T-helper 1 cell (primary cell): ENCODE results near the gene SUPT3H.
"Not testable (repeated sequence)": the region's sequence is repeated elsewhere in the genome, so short reads cannot be mapped to it uniquely, and the experiment has no call there.

Experiments used
- DNase-seq, 5 donors: peaks; one replicate each; pipeline ENCODE4 v3.0.0-alpha.2; 2012 to 2020

Gene SUPT3H

DNA sequence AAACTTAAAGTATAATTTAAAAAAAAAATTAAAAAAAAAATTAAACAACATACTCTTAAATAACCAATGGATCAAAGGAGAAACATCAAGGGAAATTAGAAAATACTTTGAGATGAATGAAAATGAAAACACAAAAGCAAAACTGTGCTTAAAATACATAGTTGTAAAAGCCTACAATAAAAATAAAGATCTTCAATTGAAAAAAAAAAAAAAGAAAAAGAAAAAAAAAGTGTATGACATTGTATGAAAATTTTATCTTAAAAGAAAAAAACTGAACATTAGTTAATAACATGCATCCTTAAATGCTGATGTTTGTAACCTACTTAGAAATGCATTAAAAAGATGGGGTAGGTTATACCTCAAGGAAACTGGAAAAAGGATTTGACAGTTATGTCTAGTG lies 501.1 kb downstream of the SUPT3H start:
- not testable (repeated sequence) for DNase-seq

DNA sequence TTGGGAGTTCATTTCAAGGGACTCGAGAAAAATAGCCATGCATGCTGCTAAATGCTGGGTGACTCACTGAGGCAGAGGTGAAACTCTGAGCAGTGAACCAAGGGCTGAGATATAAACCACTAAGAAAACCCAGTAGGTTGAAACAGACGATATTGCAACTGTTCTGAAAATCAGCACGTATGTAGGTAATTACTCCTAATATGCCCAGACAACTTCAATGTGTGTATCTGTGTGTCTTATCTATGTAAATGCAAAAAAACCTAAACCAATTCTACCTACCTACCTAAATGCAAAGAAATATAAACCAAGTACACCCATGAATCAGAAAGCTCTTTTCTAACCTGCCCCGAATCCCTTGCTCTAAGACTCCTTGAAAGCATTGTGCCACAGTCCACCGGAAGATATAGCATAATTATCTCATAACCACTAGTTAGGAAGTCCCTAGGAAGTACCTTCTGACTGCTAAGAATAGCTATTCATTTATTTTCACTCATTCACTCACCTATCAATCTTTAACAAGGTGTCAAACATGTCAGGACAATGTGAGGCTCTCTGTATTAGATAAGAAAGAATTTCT lies 508.3 kb downstream of the SUPT3H start:
- DNase-seq, result no peak

DNA sequence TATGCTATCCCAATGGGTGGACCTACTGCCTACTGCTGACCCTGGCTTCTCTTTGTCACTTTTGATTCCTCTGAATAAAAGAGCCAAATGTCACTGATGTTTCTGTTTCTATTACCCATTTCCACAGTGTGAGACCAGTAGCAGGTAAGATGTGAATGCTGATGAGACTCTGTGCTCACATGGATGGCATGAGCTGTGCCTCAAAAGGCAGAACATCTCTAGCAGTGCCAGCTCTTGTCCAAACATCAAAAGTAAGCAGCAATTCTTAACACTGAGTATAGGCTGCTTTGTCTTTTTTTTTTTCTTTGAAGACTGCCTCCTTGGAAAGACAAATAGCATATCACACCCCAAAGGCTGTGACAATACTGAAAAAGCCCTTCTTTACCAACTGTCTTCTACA lies 508.8 kb downstream of the SUPT3H start:
- DNase-seq, result no peak

DNA sequence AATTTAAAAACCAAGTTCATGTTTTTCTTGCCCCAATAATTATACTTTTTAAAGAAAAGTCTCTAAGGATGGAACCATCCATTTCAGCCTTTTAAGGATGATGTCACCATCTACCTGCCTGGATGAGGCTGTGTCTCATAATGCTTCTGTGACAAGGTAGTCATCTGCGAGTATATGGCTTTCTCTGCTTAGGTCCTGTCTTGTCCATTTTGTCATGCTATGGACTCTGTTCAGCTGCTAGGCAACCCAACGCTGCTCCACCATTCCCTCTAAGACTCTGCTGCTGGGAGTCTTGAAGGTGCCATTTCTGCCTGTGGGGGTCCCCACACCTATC lies 509.4 kb downstream of the SUPT3H start:
- no peak for DNase-seq

DNA sequence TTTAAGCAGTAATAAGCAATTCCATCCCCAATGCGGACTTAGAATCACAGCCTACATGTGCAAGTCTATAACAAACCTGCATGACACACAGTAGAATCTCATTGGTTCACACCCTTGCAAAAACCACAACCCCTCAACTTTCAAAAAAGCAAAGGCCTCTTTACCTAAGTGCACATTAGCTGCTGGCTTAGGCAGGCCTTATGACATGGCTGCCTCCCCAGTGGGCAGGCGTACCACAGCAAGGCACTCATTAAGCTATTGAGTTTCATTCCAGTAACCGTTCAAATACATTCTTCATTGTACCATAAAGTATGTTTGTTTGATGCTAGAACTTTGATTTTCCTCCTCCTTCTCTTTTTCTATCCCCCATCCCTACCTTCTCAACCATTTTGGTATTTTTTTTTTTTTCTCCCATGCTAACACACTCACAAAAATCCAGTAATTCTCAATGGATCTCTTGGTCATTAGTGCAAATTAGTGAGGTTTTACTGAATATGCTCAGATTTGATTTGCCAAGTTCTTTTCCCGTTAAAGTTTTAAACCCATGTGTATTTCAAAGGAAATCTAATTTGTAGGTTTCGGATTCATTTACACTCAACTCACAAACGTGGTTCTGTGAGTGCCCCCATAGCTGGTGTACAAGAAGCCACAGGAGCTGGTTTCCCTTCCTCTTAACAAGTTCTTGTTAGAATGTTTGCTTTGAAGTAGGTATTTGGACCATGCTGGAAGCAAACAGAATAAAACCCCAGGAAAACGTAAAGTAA lies 510.0 kb downstream of the SUPT3H start:
- no peak for DNase-seq

DNA sequence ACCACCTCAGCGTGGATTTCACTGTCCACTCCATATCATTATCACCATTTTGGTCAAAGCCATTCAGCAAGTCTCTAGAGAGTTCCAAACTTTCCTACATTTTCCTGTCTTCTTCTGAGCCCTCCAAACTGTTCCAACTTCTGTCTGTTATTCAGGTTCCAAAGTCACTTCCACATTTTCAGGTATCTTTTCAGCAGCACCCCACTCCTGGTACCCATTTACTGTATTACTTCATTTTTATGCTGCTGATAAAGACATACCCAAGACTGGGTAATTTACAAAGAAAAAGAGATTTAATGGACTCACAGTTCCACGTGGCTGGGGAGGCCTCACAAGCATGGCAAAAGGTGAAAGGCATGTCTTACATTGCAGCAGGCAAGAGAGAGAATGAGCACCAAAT lies 512.5 kb downstream of the SUPT3H start:
- not testable (repeated sequence) for DNase-seq

DNA sequence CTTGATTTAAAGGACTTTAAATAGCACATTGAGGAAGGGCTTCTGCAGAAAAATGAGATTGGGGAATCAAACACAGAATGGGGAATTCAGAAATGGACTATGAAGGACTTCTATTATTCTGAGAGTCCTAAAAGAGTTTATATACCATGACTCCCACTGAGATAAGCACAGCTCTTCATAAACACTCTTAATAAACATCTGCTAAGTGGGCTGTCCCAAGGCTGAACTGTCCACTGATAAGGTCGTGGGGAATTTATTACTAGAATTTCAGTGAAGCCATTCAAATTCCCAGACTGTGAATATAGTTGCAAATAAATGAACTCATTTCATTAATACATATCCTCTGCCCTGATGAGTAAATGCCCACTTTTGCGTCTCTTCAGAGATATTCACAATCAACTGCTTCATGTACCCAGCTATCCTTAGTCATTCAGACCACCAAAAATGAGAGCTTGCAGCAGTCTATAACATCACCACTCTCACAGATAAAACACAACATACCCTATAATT lies 517.8 kb downstream of the SUPT3H start:
- no peak for DNase-seq

DNA sequence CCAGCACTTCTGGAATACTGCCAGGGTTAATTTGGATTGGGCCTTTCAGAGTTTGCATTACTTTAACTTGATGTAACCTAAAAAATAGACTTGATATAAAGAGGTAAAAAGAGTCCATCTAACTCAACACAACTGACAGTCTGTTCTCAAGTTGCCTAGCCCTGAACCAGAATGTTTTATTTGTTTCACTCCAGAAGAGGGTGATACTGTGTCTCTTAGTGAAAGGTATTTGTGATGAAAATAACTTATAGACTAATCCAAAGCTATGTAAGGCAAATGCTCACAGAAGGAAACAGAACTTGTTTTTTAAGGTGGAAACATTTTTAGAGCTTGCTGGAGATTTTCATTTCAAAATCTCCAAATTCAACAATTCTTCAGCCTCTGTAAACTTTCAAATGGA lies 518.7 kb downstream of the SUPT3H start:
- DNase-seq, result no peak

DNA sequence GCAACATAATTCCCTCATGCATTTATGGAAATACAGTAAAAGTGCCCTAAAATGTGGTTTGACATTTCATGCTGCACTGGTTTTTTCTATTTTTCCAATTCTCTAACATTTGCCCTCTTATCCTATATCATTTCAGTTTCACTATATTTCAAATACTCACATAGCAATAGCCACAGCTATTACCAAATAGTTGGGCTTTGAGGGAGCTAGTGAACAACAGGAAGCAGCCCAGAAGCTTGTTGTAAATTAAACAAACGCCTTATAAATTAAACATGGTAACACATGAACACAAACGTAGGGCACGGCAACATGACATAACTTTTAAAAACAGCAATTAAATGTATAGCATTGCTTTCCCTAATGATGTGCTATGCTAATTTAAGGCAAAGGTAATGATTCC lies 521.3 kb downstream of the SUPT3H start:
- DNase-seq, result no peak

DNA sequence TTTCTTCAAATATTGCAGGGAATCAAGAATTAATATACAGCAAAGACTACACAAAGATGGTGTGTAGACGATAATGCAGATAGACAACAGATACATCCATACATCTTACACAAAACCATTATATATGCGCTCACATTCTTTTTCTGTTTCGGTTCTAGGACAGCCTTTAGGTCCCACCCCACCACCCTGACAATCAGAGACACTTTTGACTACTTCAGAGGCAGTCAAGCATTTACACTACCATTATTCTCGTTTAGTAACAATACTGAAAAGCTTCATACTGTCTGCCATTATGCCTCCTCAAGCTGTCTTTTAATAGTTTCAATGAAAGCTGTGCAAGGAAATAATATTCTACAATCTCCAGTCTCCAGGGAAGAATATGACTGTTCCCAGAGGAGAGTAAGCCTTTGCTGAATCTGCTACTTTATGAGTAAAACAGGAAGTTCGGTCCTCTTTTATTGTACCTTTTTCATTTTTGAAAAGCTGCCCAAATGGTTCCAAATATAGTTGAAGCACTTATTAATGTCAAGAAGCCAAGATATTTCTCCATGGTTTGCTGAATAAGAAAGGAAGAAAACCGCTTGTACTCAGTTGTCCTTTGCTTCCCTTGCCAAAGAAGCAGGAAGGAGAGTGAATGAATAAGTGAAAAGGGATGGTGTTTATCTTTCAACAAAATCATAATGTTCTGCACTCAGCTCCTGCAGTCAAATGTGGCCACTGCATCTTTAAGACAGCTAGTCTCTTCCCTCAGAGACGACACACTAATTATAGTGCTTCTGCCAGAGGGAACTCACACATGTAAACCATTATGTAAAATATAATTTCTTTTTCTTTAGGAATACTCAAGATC lies 521.9 kb downstream of the SUPT3H start:
- DNase-seq, result no peak

DNA sequence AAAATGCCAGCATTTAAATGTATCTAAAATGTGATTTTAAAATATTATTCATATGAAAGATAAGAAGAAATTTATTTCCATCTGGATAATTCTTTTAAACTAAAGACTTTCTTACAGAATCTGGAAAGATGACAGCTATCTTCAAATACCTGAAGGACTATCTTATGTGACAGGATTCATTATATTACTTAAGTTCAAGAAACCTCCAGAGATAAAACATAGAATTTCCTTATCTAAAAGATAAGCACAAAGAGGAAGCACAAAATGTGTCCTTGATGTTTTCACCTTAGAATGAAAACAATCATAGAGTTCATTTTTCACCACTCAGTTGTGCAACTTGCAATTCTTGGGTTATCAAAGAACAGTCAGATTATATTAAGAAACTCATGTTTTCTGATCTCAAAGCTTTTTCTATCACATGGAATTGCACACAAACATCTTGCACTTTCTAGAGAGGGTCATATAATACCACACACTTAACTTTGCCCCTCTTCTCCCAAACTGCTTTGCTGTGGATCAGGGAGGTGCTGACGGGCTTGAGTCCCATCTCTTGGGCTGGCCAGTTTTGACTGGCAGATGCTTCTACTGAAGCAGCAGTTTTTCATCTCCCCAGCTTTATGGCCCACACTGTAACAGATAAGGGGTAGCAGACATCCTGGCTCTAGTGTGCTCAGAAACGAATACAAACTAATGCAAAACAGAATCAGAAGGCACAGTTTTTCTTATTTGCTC lies 522.9 kb downstream of the SUPT3H start:
- no peak for DNase-seq

DNA sequence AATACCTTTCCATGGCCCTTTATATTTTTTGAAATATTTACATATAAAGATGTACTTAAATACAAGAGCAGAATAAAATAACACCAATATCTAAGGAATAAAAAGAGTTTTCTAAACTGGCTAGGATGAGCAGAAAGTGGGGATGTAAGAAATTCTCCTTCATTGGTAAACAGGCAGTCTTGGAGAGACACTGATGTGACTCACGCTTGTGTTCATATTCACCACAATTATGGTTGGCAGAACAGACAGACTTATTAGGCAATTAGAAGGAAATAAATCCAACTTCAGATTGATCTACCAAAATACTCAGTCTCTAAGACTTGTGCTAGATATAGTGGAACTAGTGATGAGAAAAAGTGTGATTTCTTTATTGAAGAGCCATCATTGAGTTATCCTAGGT lies 526.6 kb downstream of the SUPT3H start:
- no peak for DNase-seq

DNA sequence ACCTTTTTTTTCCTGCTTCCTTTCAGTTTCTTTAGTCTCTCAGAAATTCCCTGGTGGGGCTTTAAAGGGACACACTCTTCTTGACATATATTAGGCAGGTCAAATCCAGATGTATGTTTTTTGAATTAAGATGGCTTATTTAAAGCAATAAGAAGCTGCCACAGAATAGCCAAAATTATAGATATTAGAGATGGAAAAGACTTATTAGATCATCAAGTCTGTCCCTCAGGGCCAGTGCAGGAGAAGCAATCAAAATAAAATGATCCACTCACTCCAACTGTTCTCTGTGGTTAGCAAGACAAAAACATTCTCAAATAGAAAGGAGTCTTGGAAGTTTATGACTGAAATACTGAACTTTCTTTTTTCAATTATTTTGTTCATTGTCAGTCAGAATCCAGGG lies 527.4 kb downstream of the SUPT3H start:
- DNase-seq, result no peak

DNA sequence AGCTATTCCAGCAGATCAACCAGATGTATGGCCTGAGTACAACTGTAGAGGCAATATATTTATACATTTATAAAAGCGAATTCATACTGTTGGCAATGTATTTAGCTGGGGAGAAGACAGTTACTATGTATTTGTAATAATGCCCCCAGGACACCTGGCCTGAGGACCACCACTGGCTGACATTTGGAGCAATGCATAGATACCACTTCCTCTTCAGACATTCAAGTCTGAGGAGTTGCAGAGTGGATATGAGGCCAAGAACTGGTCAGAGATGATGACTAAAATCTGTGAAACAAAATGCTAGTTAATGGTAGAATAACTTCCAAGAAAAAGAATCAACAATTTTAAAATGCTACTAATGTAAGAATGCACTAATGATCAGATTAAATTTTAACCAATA lies 527.9 kb downstream of the SUPT3H start:
- no peak for DNase-seq

DNA sequence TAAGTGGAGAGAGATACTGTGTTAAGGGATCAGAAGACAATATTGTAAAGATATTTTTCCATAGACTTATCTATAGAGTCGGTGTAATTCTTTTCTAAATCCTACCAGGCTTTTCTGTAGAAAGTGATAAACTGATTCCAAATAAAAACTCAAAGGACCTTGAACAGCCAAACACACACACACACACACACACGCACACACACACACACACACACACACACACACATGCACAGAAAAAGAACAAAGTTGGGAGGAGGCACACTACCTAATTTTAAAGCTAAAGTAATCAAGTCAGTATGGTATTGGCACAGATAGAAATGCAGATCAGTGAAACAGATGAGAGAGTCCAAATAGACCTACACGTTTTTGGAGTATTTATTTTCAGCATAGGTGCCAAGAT lies 534.0 kb downstream of the SUPT3H start:
- DNase-seq, result no peak

DNA sequence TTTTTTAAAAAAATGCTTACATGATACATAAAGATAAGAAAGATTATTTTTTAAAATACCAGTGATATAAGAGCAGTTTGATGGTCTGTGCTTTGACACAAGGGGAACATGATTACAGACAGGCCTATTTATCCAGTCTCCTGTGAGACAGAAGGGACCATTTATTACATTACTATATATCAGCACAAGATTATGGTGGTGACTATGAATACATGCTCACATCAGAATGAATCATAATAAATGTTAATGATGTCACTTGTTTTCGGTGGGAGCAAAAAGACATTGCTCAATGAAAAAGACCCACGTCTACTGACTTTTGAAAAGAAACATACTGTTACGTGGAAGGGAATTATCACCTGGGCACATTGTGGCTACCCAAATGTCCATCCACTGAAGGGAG lies 535.1 kb downstream of the SUPT3H start:
- no peak for DNase-seq

DNA sequence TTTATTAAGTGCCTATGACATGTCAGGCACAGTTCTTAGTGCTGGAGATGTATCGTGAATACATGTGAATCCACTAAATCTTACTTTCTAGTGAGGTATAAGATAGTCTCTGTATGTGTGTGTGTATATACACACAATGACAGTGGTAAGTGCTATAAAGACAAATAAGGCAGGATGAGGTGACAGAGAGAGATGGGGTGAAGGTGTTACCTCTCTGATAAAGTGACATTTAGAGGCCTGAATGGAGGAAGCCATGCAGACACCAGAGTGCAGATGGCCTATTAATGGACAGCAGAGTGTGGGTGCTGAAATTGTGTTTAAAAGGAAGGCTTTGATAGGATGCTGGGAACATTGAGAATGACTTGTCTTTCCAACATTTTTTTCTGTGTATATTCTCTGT lies 535.9 kb downstream of the SUPT3H start:
- no peak for DNase-seq

DNA sequence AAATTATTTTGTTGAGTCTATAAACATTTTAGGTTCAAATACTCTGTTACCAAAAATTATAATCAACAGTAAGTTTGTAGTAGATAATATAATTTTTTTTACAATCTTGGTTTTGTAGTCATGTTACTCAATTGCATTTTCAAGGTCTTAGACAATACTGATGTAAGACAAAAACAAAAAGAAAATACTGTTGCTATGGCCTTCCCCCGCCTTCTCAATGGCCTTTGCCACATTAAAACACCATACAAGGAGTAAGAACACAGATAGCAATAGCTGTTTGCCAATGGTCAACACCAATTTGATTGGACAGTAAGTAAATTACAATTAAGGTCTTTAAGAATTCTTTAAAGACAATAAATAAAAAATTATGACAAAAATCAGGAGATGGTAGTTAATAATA lies 540.0 kb downstream of the SUPT3H start:
- DNase-seq, result no peak

DNA sequence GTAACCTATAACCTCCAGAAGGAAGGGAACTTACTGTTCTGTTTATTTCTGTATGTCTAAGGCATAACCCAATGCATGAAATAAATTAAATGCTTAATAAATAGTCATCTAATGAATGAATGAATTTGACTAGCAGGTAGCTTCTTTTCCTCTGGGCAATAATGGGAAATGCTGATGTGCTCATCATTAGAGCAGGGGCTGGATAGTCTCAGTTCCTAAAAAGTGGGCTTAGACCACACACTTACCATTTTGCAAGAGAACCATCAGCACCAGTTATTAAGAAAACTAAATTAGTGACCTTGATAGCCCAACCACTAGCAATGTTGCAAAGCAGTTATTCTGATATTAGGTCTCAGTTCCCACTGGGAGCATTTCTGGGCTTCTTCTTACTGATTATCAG lies 540.5 kb downstream of the SUPT3H start:
- no peak for DNase-seq

DNA sequence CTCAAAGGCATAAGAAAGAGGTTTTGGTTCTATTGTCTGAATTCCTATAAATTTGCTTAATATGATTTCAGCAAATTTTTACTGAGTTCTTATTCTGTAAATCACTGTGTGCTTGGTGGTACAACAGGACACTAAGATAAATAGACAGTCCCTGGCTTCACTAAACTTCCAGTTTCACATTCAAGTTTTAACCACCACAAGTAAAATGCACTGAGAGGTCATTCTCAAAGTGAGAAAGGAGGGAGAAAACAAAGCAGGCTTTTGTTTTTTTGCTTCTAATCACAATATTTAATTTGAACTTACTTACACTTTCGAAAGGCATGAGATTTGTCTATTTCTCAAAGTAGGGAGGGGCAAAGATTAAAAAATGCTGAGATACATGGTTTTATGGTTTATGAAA lies 544.5 kb downstream of the SUPT3H start:
- DNase-seq, result no peak

DNA sequence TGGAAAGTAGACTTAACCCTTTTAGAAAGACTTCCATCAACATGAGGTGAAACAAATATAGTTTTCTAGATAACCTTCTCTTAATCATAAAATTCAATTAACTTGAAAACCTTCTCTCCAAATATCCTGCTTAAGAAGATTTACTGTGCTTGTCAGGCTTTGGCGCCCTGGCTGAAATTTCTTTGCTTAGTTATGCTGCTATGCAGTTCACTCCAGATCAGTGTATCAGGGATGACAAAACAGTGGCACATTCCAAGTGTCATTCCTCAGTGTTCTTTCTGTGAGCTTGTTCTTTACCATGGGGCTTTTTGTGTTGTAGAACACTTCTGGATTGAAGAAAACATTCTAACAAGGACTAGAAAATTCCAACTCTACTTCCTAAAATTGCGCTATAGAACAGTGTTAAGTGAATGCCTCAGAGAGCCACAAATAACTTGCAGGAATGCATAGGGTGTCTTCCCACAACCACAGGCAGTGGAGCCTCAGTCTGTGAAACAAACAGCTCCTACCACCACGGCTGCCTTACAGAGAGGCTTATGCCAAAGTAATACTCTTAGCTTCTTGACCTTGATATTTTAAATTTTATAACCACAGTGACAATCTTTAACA lies 546.6 kb downstream of the SUPT3H start:
- DNase-seq, result no peak

DNA sequence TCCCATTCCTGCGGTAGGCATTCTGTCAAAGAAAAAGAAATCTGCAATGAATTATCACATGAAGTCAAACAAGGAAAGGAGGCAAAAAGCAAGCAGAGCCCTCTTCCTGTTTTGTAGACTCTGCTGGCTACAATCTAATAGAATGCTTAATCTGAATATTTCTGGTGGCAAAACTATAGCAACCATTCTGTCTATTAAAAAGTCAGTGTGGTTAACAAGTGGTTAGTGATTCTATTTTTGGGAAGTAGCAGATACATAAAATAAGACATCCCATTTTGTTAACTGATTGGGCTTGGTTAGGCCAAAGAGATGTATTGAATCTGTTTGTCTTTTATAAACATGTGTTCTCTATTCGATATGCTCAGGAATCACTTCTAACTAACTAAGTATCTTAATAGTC lies 547.9 kb downstream of the SUPT3H start:
- DNase-seq, result no peak

DNA sequence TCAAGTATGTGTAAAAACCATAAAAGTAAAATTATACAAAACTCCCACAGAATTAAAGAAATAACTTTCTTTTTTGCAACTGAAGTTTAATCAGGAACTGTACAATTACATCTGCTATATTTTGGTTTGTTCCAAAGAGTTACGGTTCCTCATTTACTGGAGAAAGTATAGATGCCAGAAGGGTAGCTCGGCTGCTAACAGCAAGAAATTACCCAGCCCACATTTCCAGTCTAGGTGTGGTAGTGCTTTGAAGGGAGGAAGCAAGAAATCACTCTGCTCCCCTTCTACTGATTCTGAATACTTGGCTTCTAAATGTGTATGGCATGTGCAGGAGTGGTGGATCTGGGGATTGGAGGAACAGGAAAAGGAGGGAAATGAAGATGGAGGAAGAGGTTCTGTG lies 549.0 kb downstream of the SUPT3H start:
- no peak for DNase-seq
